ENCODE measurements around the gene MAP3K3.

- TF ChIP-seq, protein P1, sequence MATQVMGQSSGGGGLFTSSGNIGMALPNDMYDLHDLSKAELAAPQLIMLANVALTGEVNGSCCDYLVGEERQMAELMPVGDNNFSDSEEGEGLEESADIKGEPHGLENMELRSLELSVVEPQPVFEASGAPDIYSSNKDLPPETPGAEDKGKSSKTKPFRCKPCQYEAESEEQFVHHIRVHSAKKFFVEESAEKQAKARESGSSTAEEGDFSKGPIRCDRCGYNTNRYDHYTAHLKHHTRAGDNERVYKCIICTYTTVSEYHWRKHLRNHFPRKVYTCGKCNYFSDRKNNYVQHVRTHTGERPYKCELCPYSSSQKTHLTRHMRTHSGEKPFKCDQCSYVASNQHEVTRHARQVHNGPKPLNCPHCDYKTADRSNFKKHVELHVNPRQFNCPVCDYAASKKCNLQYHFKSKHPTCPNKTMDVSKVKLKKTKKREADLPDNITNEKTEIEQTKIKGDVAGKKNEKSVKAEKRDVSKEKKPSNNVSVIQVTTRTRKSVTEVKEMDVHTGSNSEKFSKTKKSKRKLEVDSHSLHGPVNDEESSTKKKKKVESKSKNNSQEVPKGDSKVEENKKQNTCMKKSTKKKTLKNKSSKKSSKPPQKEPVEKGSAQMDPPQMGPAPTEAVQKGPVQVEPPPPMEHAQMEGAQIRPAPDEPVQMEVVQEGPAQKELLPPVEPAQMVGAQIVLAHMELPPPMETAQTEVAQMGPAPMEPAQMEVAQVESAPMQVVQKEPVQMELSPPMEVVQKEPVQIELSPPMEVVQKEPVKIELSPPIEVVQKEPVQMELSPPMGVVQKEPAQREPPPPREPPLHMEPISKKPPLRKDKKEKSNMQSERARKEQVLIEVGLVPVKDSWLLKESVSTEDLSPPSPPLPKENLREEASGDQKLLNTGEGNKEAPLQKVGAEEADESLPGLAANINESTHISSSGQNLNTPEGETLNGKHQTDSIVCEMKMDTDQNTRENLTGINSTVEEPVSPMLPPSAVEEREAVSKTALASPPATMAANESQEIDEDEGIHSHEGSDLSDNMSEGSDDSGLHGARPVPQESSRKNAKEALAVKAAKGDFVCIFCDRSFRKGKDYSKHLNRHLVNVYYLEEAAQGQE (IDR thresholded peaks at IDR 0.05; ENCODE audit: unreplicated experiment) = no peak
- TF ChIP-seq ETS1 (IDR thresholded peaks at IDR 0.05) = no peak
- peak; percentile 51 to 62 for TF ChIP-seq CTCF (conservative IDR thresholded peaks at IDR 0.05; ENCODE audit: low read depth in 2 of 2)
- no peak for TF ChIP-seq POLR2AphosphoS5 (IDR thresholded peaks at IDR 0.05; ENCODE audit: low read depth)
- no peak for TF ChIP-seq EZH2 (IDR thresholded peaks at IDR 0.05; ENCODE audit: low read depth, unreplicated experiment)
- TF ChIP-seq EZH2phosphoT487 (IDR thresholded peaks at IDR 0.05; ENCODE audit: unreplicated experiment) = no peak
- TF ChIP-seq ZNF114 (CRISPR knock-in tag; IDR thresholded peaks at IDR 0.05) = no peak
- no peak for TF ChIP-seq STAT1 (IDR thresholded peaks at IDR 0.05; ENCODE audit: unreplicated experiment)
- TF ChIP-seq CREB1 (CRISPR knock-in tag; IDR thresholded peaks at IDR 0.05; ENCODE audit: low read depth) = no peak
- no peak for TF ChIP-seq ZNF331 (CRISPR knock-in tag; IDR thresholded peaks at IDR 0.05; ENCODE audit: low read depth)
- no peak for TF ChIP-seq JUNB (IDR thresholded peaks at IDR 0.05; ENCODE audit: unreplicated experiment)
- no peak for TF ChIP-seq ZNF462 (CRISPR knock-in tag; IDR thresholded peaks at IDR 0.05)
- TF ChIP-seq NANOG (IDR thresholded peaks at IDR 0.05; ENCODE audit: borderline replicate concordance) = no peak
Measured at GRCh38 chr17:63573634-63574033, 48.6 kb upstream of the MAP3K3 start.
